ENCODE measurements around the gene FARP1.

The FARP1 gene

GRCh38 chr13:98280176-98280510 is 137.2 kb downstream of the FARP1 start:
- DNase-seq (ENCODE audit: low read depth in 2 of 2): no peak

DNA sequence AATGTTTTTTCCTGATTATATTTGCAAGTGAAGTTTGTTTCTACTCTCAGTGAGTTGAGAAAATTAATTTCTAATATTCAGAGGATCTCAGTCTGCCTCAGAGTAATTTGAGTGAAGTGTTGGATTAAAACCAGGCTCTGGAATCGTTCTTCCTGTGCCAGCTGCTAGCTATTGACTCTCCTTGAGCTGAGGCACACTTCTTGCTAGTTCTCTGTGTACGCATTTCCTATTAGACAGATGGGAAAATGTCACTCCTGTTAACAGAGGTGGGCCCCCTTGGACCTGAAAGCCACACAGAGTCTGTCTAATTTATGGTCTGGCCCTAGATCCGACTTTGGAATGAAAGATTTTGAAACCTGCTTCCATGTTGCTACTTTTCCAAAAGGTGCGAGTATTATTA is 141.8 kb downstream of the FARP1 start:
- DNase-seq (ENCODE audit: low read depth in 2 of 2): no peak

DNA sequence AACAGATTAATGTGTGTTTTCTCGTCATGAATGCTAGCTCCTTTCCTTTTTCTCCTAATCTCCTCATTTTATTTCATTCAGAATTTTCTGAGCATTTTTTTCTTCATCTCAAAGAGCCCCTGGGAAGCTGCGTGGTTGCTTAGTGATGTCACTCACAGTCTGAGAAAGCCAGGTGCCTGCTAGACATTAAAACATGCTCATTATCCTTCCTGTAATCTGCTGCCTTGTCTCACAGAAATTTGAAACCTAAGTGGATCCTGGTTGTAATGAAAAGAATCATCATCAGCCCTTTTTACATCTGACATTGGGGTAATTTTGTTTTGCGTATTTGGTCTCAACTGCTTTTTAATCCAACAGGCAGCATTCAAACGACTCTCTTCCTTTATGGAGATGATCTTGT is 142.4 kb downstream of the FARP1 start:
- DNase-seq (ENCODE audit: low read depth in 2 of 2): no peak

GRCh38 chr13:98285852-98286594 is 143.1 kb downstream of the FARP1 start:
- no peak for DNase-seq (ENCODE audit: low read depth in 2 of 2)

- DNase-seq (ENCODE audit: low read depth in 2 of 2): no peak
Measured at GRCh38 chr13:98286799-98287198, 143.9 kb downstream of the FARP1 start.

DNA sequence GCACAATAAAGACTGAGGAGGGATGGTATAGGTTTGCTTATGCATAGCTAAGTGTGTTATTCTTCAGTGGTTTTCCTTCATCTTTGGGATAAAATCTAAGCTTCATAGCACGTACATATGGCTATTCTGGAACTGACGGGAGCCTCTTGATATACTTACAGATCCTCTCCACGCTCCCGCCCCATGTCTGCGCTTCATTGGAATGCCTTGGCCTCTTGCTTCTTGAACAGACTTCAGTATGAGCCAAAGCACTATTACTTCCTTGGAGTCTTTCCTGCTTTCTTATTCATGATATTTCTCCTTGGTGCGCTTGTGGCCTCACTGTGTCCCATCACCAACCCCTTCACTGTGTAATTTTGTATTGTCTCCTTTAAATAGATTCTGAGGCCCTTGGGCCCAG is 145.3 kb downstream of the FARP1 start:
- DNase-seq (ENCODE audit: low read depth in 2 of 2): no peak

DNA sequence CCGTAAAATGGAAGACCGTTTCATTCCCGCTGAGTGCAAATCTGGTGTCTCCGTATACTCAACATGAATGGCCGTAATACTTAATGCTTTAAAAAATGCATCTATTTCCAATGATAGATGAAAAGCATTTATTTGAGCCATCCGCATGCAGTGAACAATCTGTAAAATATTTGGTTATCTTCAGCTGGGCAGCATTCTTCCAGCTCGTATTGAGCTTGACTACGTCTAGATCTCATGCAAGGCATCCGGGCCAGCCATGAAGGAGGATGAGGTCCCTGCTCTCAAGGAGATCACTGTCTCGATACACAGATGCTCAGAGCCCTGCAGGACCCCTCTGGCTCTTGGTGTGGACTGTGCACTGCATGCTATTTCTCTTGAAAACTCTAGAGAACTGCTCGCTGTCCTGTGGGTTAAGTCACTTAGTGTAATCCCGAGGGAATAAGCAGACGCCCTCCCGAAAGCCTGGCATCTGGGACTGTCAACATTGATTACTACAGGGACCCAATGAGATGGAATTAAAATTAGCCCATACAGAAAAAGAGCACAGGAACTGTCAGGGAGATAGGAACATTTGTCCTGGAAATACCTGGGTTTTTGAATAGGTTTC is 146.5 kb downstream of the FARP1 start:
- no peak for DNase-seq (ENCODE audit: low read depth in 2 of 2)

- DNase-seq (ENCODE audit: low read depth in 2 of 2): no peak
Measured at GRCh38 chr13:98290261-98290660, 147.4 kb downstream of the FARP1 start.

DNA sequence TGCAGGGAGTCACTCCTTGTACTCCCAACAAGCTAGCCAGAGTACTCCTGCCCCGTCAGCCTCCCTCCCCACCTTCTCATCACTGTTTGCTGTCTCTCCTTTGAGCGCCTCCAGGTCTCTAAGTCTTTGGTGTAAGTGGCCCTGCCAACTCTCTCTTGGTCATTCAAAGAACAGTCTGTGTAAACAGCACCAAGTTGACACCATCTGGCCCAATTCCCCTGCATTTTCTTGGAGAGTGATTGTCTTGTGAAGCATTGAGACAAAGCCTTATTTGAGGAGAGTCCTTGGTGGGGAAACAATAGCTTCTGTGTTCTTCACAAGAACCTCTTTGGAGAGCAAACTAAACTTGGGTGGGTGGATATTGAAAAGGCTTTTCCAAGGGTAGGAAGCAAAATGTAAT is 148.8 kb downstream of the FARP1 start:
- no peak for DNase-seq (ENCODE audit: low read depth in 2 of 2)

DNA sequence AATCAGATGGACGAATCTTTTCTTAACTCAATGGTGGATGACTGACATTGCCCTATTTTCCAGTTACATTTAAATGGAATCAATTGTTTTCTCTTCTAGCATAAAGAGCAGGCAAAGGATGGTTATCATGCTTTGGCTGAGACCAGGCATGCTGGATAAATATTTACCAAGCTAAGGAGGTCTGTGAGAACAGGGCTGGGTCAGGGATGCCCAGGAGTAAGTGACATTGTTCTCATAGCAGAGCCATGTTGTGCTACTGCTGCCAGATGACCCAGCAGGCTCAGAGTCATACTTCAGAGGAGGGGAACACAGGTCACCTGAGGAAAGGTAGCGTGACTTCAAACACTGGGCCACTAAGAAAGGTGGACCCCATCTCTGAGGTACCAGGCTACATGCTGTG is 150.2 kb downstream of the FARP1 start:
- DNase-seq (ENCODE audit: low read depth in 2 of 2): no peak

DNA sequence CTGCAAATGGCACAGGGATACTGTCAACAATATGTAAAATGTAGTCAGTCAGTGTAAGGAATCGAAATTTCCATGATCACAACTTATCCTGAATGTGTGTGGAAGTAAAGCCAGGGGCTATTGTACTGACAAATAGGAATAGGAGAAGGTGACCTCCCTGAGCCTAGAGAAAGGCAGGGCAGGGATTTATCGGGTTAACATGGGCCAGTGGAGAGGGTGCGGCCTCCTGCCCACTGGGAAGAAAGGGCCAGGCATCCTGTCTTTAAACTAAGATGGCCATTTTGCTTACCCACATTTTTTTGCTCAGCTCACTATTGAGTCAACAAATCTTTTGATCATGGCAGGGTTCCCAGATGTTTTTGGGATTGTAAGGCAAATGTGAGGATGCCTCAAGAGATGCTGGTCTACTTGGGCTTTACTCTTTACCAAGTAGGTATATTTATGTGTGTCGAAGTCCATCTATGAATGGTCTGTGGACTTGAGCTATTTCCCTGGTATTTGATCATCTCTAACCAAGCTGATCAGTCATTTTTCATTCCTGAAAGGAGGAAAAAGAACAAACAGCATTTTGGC is 150.8 kb downstream of the FARP1 start:
- DNase-seq (ENCODE audit: low read depth in 2 of 2): no peak

DNA sequence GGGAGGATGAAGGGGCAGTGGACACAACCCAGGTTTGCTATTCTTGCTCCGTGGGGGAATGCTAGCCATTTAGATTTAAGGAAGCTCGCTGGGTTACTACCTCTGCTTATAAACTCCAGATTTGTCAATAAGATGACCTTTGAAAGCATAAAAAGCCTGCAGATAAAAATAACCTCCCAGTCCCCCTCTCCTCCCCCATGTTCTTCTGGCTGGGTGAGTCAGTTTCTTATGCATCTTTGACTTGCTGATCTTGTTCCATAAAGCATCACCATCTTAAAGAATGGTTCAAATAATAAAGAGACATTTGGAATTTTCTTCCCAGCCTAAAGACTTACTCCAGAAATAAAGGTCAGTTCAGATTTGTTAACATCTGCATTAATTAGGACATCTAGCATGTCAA is 152.5 kb downstream of the FARP1 start:
- DNase-seq (ENCODE audit: low read depth in 2 of 2): no peak

- no peak for DNase-seq (ENCODE audit: low read depth in 2 of 2)
Measured at GRCh38 chr13:98297051-98297450, 154.2 kb downstream of the FARP1 start.

- no peak for DNase-seq (ENCODE audit: low read depth in 2 of 2)
Measured at GRCh38 chr13:98297745-98298144, 154.9 kb downstream of the FARP1 start.

- DNase-seq (ENCODE audit: low read depth in 2 of 2): no peak
Measured at GRCh38 chr13:98298599-98298998, 155.7 kb downstream of the FARP1 start.

DNA sequence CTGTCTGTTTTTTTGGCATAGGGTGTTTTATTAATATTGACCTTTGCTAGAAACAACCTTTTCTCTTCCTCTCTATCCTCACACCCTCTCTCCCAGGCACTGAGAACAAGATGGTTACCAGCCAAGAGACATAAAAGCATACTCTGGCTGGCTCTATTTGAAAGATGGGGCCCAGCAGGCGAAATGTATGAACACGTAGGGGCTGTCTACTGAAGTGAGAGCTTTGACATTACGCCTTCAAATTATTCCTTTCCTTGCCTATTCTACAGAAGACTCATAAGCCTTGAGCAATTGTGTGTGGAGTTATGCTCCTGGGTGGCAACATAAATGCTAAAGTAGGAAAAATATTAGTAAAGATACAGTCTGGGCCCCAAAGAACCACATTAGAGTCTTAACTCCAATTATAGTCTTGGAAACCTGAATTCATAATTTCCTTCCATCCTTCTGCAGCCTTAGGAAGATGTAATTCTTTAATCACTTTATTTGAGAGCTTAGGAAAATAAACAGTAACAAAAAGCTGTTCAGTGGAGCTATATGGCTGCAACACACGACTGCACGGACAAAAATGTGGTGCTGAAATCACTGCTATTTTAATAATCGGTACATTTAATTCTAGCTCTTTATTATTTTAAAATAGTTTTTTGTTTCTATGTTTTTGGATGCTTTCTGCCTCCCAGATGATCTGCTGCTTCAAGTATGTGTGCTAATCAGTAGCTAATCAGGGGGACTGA is 156.5 kb downstream of the FARP1 start:
- no peak for DNase-seq (ENCODE audit: low read depth in 2 of 2)

GRCh38 chr13:98299966-98300350 is 157.1 kb downstream of the FARP1 start:
- no peak for DNase-seq (ENCODE audit: low read depth in 2 of 2)

- no peak for DNase-seq (ENCODE audit: low read depth in 2 of 2)
Measured at GRCh38 chr13:98300956-98301641, 158.2 kb downstream of the FARP1 start.

DNA sequence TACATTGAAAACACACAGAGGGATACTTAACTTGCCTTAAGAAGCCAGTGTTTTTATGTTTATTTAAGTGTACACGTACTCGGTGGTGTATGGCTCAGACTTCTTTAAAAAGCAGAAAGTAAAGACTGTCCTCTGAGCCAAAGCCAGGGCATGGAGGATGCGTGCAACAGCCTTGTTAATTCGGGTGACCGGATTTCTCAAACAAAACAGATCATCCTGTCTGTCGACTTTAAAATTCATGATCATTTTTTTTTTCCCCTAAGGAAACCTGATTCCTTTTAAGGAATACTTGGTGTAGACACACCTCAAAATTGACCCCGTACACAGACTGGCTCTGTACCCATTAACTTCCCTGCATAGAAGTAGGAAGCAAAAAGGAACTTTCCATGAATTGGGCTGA is 158.8 kb downstream of the FARP1 start:
- DNase-seq (ENCODE audit: low read depth in 2 of 2): no peak

DNA sequence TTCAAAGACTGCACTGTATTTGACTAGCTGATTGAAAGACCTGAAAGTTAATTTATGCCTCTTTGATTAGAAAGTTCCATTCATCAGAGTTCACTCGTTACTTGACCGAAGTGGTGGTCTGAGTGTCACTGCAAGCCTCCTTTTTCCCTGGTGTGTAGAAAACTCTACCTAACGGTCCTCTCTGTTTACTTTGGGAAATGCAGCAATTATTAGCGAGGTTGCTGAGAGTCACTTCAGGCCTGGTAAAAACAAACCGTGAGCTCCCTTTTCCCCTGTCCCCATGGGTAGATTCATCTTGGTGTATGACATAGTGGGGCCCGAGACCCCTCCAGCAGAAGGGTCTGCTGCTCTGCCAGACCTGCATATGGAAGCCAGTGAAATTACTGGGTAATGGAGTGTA is 161.0 kb downstream of the FARP1 start:
- no peak for DNase-seq (ENCODE audit: low read depth in 2 of 2)

GRCh38 chr13:98305670-98306069 is 162.8 kb downstream of the FARP1 start:
- no peak for DNase-seq (ENCODE audit: low read depth in 2 of 2)

GRCh38 chr13:98307463-98308085 is 164.7 kb downstream of the FARP1 start:
- DNase-seq (ENCODE audit: low read depth in 2 of 2): no peak
